Esophagus squamous epithelium (tissue), 5 donors: ENCODE measurements around the gene UBE2I. TPM values are rescaled to one million over a fixed set of nuclear protein-coding genes. Genes with fewer than 3 reads are reported as not detected.

Experiments used
- DNase-seq: peaks from one replicate; lab custom pipeline; 2025; lab: John Stamatoyannopoulos, UW
- H3K27ac ChIP-seq, 4 donors: fragments of 200-600 bp; sonication (generic); one replicate each; pipeline ENCODE4 v1.5.1; 2016 to 2019; ENCODE audit warnings: mild to moderate bottlenecking in 1 of 4
- H3K27me3 ChIP-seq, 4 donors: fragments of 200-600 bp; sonication (generic); 1 replicate in 3 of 4; 2 replicates in 1 of 4; pipeline versions ENCODE4 v1.5.1 to v1.6.0; 2017 to 2021; ENCODE audit warnings: antibody characterized with exemption in 1 of 4
- H3K36me3 ChIP-seq, 3 donors: fragments of 200-600 bp; sonication (generic); one replicate each; pipeline ENCODE4 v1.5.1; 2016 to 2019
- H3K4me1 ChIP-seq, 3 donors: fragments of 200-600 bp; sonication (generic); one replicate each; pipeline ENCODE4 v1.5.1; 2017 to 2019
- H3K4me3 ChIP-seq, 4 donors: fragments of 200-600 bp; sonication (generic); 1 replicate in 3 of 4; 2 replicates in 1 of 4; pipeline ENCODE4 v1.5.1; 2016 to 2019; ENCODE audit warnings: mild to moderate bottlenecking in 2 of 4, moderate library complexity in 1 of 4
- H3K9me3 ChIP-seq, 3 donors: fragments of 200-600 bp; sonication (generic); one replicate each; pipeline ENCODE4 v1.5.1; 2016 to 2019
- POLR2A ChIP-seq, 4 donors: fragments of 450-650 bp; IDR thresholded peaks; one replicate each; pipeline ENCODE4 v1.6.1; 2017; ENCODE audit warnings: antibody characterized with exemption in 4 of 4, mild to moderate bottlenecking in 4 of 4, moderate library complexity in 3 of 4
- WGBS, 2 donors: methylation state at CpG; one replicate each; pipeline ENCODE4 v1.1.5; 2018; 5-methylcytosine and 5-hydroxymethylcytosine counted together
- intact Hi-C: fragments of 100-400 bp; cut with DNase I; formaldehyde crosslinking; loops from one replicate; pipeline ENCODE4 v1.15.0; 2022
- total RNA-seq, 4 donors: library from RNA; depleted of rRNA; stranded (reverse); fragments of >200 nt; gene quantifications; one replicate each; pipeline ENCODE4 v1.1.0, GENCODE V29; 2016
- TF ChIP-seq, protein P1 (sequence below), 6 experiments: fragments of 450-650 bp in 4 of 6; fragments of 200-600 bp in 2 of 6; sonication (generic) in 2 of 6; IDR thresholded peaks; one replicate each; pipeline ENCODE4 v1.5.1; 2016 to 2019; ENCODE audit warnings: antibody characterized with exemption in 6 of 6, mild to moderate bottlenecking in 4 of 6, moderate library complexity in 4 of 6
- donor health status: DM: yes; HTN: yes; CAD: no.

UBE2I gene
- total RNA-seq, 4 donors from 2014 or later, result 31.8 to 88.1 (median 76.3) TPM

DNA sequence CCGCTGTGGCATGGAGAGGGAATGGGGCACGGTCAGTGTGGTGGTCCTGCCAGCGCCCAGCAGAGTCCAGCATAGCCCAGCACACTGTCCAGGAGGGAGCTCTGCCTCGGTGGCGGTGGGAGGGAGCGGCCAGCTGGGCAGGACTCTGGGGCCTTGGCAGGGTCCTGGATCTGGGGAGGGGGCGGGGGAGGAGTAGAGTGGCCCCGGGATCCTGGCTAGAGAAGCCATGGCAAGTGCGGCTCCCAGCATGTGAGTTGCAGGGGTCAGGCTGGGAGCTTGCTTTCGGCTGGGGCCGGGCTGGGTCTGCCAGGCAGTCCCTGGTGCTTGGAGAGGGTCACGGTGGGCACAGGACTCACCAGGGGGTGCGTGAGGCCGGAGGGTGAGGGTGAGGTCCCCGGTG is 46.2 kb downstream of the UBE2I start:
- no peaks in the 10 kb centered on the region for H3K27me3 ChIP-seq
- no peak overlapping the region for H3K4me3 ChIP-seq
- peaks cover 5 to 69% (median 14%) of the 10 kb centered on the region in 3 donors for H3K4me1 ChIP-seq
- WGBS, 2 donors, result 80 to 84% methylated on average over 7 to 8 of the region's 15 CpGs
- no peak for DNase-seq
- H3K9me3 ChIP-seq, result no peaks in the 10 kb centered on the region
- no peak overlapping the region for H3K27ac ChIP-seq
- intact Hi-C loops, result no loop called here
- peaks cover 0 to 20% (median 0%) of the 10 kb centered on the region in 3 donors for H3K36me3 ChIP-seq
- no peak for TF ChIP-seq POLR2A (IDR thresholded peaks at IDR 0.05)
- TF ChIP-seq, protein P1, sequence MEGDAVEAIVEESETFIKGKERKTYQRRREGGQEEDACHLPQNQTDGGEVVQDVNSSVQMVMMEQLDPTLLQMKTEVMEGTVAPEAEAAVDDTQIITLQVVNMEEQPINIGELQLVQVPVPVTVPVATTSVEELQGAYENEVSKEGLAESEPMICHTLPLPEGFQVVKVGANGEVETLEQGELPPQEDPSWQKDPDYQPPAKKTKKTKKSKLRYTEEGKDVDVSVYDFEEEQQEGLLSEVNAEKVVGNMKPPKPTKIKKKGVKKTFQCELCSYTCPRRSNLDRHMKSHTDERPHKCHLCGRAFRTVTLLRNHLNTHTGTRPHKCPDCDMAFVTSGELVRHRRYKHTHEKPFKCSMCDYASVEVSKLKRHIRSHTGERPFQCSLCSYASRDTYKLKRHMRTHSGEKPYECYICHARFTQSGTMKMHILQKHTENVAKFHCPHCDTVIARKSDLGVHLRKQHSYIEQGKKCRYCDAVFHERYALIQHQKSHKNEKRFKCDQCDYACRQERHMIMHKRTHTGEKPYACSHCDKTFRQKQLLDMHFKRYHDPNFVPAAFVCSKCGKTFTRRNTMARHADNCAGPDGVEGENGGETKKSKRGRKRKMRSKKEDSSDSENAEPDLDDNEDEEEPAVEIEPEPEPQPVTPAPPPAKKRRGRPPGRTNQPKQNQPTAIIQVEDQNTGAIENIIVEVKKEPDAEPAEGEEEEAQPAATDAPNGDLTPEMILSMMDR (IDR thresholded peaks at IDR 0.05), result no peak

DNA sequence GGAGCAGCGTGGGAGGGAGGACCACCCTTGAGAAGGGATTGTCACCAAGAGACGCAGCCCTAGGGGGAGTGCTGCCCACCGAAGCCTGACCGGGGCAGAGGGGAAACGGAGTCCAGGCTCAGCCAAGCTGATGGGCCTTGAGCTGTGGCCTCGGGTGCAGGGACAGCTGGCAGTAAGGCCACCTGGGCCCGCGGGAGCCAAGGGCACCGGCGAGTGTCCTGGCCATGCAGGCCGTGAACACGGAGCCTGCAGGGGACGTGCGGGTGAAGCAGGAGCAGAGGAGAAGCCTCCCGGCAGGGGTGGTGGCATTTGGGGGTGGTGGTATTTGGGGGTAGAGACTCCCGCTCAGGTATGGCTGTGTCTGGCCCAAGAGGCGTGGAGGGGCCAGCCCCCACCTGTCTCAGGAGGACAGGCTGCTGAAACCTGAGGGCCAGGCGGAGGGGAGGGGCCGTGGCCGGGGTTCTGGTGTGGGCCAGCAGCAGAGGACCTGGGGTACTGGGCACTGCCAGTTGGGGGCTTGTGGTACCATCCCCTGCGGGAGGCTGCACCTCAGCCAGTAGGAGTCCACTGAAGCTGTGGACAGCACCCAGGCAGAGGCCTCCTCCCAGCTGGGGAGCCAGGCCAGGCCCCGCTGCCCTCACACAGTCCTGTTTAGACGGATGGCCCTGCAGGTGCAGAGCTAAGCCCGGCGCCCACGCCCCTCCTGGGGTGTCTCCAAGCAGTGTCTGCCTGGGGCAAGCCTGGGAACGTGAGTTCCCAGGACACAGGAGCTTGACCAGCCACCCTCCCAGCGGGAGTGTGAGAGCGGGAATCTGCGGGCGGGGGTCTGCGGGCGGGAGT is 46.8 kb downstream of the UBE2I start:
- DNase-seq, result no peak
- no peak overlapping the region for H3K4me3 ChIP-seq
- 76 to 89% methylated on average over 6 to 8 of the region's 33 CpGs for WGBS, 2 donors
- no peak overlapping the region for H3K27ac ChIP-seq
- H3K9me3 ChIP-seq, result no peaks in the 10 kb centered on the region
- H3K4me1 ChIP-seq, result peaks cover 0 to 62% (median 9%) of the 10 kb centered on the region in 3 donors
- no peaks in the 10 kb centered on the region for H3K27me3 ChIP-seq
- no peak for TF ChIP-seq POLR2A (IDR thresholded peaks at IDR 0.05)
- TF ChIP-seq, protein P1 (IDR thresholded peaks at IDR 0.05), result no peak
- intact Hi-C loops, result no loop called here
- peaks cover 0 to 27% (median 0%) of the 10 kb centered on the region in 3 donors for H3K36me3 ChIP-seq

DNA sequence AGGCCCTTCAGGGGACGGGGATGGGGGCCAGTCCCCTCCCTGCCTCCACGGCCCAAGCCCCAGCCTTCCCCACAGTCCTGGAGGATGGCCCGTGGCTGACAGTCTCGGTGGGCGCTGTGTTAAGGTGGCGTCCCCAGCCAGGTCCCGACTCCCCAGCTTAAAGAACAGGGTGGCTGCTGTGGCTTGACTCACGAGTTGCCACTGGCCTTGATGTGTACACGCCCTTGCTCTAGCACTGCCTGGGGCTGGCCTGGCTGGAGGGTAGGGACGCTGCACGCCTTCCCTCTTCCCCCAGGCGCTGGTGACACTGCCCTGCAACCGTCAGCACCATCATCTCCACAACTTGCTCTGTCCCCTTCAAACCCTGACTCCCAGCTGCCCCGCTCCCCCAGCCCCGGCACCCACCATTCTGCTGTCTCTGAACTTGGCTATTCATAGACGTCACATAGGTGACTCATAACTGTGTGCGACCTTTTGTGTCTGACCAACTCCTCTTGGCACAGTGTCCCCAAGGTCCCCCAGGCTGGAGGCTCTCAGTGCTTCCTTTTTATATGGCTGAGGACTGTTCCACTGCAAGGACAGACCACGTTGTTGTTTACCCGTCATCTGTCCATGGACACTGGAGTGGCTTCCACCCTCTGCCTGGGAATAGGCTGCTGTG is 48.6 kb downstream of the UBE2I start:
- 53 to 60% methylated on average over 11 to 14 of the region's 19 CpGs for WGBS, 2 donors
- DNase-seq, result no peak

DNA sequence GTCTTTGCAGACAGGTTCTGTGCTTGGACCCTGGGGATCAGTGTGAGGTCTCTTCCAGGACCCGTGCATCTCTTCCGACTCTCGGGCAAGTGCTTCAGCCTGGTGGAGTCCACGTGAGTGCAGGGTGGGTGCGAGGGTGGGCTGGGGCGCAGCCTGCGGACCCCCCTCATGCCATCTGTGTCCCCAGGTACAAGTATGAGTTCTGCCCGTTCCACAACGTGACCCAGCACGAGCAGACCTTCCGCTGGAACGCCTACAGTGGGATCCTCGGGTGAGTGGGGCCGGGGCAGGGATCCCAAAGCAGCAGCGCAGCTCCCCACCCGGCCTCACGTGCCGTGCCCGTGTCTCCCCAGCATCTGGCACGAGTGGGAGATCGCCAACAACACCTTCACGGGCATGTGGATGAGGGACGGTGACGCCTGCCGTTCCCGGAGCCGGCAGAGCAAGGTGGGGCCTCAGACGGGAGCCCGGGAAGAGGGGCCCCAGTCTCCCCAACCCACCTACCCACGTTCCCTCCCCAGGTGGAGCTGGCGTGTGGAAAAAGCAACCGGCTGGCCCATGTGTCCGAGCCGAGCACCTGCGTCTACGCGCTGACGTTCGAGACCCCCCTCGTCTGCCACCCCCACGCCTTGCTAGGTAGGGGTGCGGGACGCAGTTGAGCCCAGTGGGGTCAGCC is 52.4 kb downstream of the UBE2I start:
- intact Hi-C loops, result no loop called here
- H3K4me1 ChIP-seq, result peaks cover 0 to 14% (median 0%) of the 10 kb centered on the region in 3 donors
- no peak for DNase-seq
- H3K9me3 ChIP-seq, result no peaks in the 10 kb centered on the region
- TF ChIP-seq POLR2A (IDR thresholded peaks at IDR 0.05), result no peak
- TF ChIP-seq, protein P1 (IDR thresholded peaks at IDR 0.05), result no peak
- no peak overlapping the region for H3K27ac ChIP-seq
- H3K4me3 ChIP-seq, result no peak overlapping the region
- H3K27me3 ChIP-seq, result no peaks in the 10 kb centered on the region
- 90 to 95% methylated on average over 21 of the region's 43 CpGs for WGBS, 2 donors
- peaks cover 16 to 82% (median 28%) of the 10 kb centered on the region in 3 donors for H3K36me3 ChIP-seq

More for the DNA sequence above, 48.6 kb downstream of the UBE2I start:
- intact Hi-C loops, result no loop called here
- peaks cover 16 to 45% (median 16%) of the 10 kb centered on the region in 3 donors for H3K36me3 ChIP-seq
- H3K27ac ChIP-seq, result no peak overlapping the region
- TF ChIP-seq, protein P1 (IDR thresholded peaks at IDR 0.05), result no peak
- TF ChIP-seq POLR2A (IDR thresholded peaks at IDR 0.05), result no peak
- no peaks in the 10 kb centered on the region for H3K27me3 ChIP-seq
- H3K9me3 ChIP-seq, result no peaks in the 10 kb centered on the region
- H3K4me3 ChIP-seq, result no peak overlapping the region
- H3K4me1 ChIP-seq, result peaks cover 0 to 50% (median 2%) of the 10 kb centered on the region in 3 donors
